ENCODE measurements around the gene MIOX.
"Not testable (repeated sequence)": the region's sequence is repeated elsewhere in the genome, so short reads cannot be mapped to it uniquely, and the experiment has no call there.

The MIOX gene

DNA sequence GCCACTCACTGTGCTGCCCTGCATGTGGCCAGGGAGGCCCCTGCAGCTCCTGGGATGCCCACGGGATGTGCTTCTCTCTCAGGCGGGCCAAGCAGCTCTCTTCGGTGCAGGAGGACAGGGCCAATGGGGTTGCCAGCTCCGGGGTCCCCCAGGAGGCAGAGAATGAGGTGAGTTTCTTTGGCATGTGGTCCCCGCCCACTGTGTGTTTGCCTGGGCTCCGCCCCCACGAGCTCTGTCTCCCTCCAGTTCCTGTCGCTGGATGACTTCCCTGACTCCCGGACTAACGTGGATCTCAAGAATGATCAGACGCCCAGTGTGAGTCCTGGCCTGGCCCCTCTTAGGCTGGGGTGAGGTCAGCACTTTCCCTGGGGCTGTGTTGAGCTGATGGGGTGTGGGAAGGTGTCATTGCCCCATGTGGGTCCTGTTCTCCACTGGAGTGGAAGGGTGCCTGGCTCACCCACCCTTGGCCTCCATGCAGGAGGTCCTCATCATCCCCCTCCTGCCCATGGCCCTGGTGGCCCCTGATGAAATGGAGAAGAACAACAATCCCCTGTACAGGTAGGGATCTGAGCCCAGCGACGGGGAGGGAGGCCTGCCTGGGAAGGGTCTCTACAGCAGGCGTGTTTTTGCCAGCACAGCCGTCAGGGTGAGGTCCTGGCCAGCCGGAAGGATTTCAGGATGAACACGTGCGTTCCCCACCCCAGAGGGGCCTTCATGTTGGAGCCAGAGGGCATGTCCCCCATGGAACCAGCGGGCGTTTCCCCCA is 31.0 kb downstream of the MIOX start:
- Histone ChIP-seq H3K4me3 (ENCODE audit: low read length) (no peak overlapping the region), H3K4me2 (ENCODE audit: low read length) (no peak overlapping the region), H3K9ac (ENCODE audit: low read depth, low read length) (no peak overlapping the region), H3K36me3 (ENCODE audit: insufficient read depth, low read length) (peaks cover 45% of the 10 kb centered on the region), H3K4me1 (ENCODE audit: control insufficient read depth, insufficient read depth, low read length) (no peaks in the 10 kb centered on the region), H3K9me3 (replicated peaks; ENCODE audit: low read length) (no peaks in the 10 kb centered on the region), H3K27me3 (ENCODE audit: control insufficient read depth, insufficient read depth, low read length) (no peaks in the 10 kb centered on the region)

DNA sequence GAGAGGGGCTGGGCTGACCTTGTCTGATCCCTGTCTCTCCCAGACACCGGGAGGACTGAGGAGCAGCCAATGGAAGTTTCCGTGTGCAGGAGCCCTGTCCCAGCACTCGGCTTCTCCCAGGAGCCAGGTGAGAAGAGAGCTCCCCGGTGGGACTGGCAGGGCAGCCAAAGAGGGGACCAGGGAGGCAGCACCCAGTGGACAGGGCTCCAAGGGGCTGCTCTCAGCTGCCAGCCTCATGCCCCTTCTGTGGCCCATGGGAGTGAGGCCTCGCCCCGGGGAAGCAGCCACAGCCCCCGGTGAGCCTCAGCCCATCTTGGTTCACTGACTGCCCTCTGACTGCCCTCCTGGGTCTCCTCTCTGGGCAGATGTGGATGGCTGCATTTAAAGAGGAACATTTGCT is 31.9 kb downstream of the MIOX start:
- Histone ChIP-seq H3K36me3 (ENCODE audit: insufficient read depth, low read length) (peaks cover 54% of the 10 kb centered on the region), H3K4me3 (ENCODE audit: low read length) (no peak overlapping the region), H3K9me3 (replicated peaks; ENCODE audit: low read length) (no peaks in the 10 kb centered on the region), H3K27me3 (ENCODE audit: control insufficient read depth, insufficient read depth, low read length) (no peaks in the 10 kb centered on the region), H3K9ac (ENCODE audit: low read depth, low read length) (no peak overlapping the region), H3K4me2 (ENCODE audit: low read length) (no peak overlapping the region), H3K4me1 (ENCODE audit: control insufficient read depth, insufficient read depth, low read length) (peaks cover 1% of the 10 kb centered on the region)

DNA sequence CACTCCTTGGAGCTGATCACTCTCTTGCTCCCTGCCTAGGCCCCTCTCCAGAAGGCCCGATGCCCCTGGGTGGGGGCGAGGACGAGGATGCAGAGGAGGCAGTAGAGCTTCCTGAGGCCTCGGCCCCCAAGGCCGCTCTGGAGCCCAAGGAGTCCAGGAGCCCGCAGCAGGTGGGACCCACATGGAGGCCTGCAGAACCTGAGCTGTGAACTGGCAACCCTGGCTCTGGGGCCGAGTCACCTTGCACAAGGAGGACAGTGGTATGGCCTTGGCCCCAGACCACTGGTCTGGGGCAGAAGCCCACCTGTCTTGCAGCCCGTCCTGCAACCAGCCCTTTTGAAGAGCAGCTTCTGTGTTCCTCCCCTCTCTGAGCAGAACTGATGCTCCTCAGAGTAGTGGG is 32.5 kb downstream of the MIOX start:
- peaks cover 7% of the 10 kb centered on the region for H3K4me1 ChIP-seq (ENCODE audit: control insufficient read depth, insufficient read depth, low read length)
- no peaks in the 10 kb centered on the region for H3K9me3 ChIP-seq (replicated peaks; ENCODE audit: low read length)
- H3K4me3 ChIP-seq (ENCODE audit: low read length), result no peak overlapping the region
- H3K9ac ChIP-seq (ENCODE audit: low read depth, low read length), result no peak overlapping the region
- no peak overlapping the region for H3K4me2 ChIP-seq (ENCODE audit: low read length)
- no peaks in the 10 kb centered on the region for H3K27me3 ChIP-seq (ENCODE audit: control insufficient read depth, insufficient read depth, low read length)
- H3K36me3 ChIP-seq (ENCODE audit: insufficient read depth, low read length), result peaks cover 59% of the 10 kb centered on the region

DNA sequence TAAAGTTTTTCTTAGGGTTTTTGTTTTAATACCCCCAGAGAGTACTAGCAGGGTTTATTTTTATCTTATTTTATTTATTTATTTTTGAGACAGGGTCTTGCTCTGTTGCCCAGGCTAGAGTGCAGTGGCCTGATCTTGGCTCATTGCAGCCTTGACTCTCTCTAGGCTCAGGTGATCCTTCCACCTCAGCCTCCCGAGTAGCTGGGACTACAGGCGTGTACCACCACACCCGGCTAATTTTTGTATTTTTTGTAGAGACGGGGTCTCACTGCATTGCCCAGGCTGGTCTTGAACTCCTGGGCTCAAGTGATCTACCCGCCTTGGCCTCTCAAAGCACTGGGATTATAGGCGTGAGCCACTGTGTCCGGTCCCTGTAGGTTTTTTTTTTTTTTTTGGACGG is 33.5 kb downstream of the MIOX start:
- H3K36me3 ChIP-seq (ENCODE audit: insufficient read depth, low read length), result peaks cover 63% of the 10 kb centered on the region
- H3K27me3 ChIP-seq (ENCODE audit: control insufficient read depth, insufficient read depth, low read length); H3K4me3 ChIP-seq (ENCODE audit: low read length): not testable (repeated sequence)

DNA sequence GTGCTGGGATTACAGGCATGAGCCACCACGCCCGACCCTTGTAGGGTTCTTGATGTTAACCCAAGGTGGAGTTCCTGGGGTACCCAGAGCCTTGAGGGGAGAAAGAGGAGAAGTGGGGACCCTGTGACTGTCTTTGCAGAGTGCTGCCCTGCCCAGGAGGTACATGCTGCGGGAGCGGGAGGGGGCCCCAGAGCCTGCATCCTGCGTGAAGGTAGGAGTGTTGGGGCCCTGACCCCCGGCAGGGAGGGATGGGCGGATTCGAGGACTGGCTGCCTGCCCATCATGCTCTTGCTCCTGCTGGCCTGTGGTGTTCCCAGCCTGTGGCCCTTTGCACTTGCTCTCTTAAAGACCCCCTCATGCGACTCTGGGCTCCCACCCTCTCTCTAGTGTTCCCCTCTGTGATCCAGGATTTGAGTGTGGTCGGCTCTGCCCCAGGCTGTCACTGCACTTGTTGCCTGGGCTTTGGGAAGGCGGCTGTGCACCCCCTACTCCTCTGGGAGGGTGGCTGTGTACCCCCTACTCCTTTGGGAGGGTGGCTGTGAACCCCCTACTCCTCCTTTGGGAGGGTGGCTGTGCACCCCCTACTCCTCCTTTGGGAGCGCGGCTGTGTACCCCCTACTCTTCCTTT is 34.3 kb downstream of the MIOX start:
- Histone ChIP-seq H3K4me1 (ENCODE audit: control insufficient read depth, insufficient read depth, low read length) (peaks cover 15% of the 10 kb centered on the region), H3K9me3 (replicated peaks; ENCODE audit: low read length) (no peaks in the 10 kb centered on the region), H3K4me2 (ENCODE audit: low read length) (no peak overlapping the region), H3K4me3 (ENCODE audit: low read length) (no peak overlapping the region), H3K9ac (ENCODE audit: low read depth, low read length) (no peak overlapping the region), H3K36me3 (ENCODE audit: insufficient read depth, low read length) (peaks cover 63% of the 10 kb centered on the region), H3K27me3 (ENCODE audit: control insufficient read depth, insufficient read depth, low read length) (no peaks in the 10 kb centered on the region)

More for the DNA sequence above, 33.5 kb downstream of the MIOX start:
- not testable (repeated sequence) for H3K9ac ChIP-seq (ENCODE audit: low read depth, low read length); H3K9me3 ChIP-seq (replicated peaks; ENCODE audit: low read length); H3K4me2 ChIP-seq (ENCODE audit: low read length)
- H3K4me1 ChIP-seq (ENCODE audit: control insufficient read depth, insufficient read depth, low read length), result peaks cover 15% of the 10 kb centered on the region

DNA sequence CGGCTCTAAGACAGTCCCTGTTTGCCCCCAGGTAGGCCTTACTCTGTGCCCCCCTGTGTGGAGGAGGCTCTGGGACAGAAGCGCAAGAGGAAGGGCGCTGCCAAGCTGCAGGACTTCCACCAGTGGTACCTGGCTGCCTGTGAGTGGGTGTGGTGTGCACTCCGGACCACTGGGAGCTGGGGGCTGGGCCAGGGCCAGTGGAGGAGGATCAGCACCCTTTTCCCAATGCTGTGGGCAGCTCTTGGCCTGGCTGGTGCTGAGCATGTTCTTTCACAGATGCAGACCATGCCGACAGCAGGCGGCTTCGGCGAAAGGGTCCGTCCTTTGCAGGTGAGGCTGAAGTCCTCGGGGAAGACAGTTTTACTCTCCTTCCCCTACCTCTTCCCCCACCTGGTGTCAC is 35.1 kb downstream of the MIOX start:
- no peak overlapping the region for H3K4me3 ChIP-seq (ENCODE audit: low read length)
- no peak overlapping the region for H3K9ac ChIP-seq (ENCODE audit: low read depth, low read length)
- no peaks in the 10 kb centered on the region for H3K9me3 ChIP-seq (replicated peaks; ENCODE audit: low read length)
- peaks cover 17% of the 10 kb centered on the region for H3K4me1 ChIP-seq (ENCODE audit: control insufficient read depth, insufficient read depth, low read length)
- H3K4me2 ChIP-seq (ENCODE audit: low read length), result no peak overlapping the region
- no peaks in the 10 kb centered on the region for H3K27me3 ChIP-seq (ENCODE audit: control insufficient read depth, insufficient read depth, low read length)
- H3K36me3 ChIP-seq (ENCODE audit: insufficient read depth, low read length), result peaks cover 59% of the 10 kb centered on the region

DNA sequence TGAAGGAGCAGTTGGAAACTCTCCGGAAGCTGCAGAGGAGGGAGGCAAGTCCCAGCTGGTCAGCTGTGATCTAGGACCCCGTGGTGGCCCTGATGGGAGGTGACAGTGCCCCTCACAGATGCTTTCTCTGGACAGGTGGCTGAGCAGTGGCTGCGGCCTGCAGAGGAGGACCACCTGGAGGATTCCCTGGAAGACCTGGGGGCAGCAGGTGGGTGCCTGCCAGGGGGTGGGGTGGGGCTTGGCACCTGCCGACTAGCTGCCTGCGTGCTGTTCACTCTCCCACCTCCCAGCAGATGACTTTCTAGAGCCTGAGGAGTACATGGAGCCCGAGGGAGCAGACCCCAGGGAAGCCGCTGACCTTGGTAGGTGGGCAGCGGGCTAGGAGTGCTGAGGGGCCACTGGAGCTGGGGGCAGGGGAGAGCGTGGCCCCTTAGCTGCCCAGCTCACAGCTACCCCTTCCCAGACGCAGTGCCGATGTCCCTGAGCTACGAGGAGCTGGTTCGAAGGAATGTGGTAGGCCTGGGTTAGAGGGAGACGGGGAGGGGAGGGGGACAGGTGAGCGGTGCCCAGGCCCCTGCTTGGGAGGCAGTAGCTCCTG is 35.6 kb downstream of the MIOX start:
- H3K9ac ChIP-seq (ENCODE audit: low read depth, low read length), result no peak overlapping the region

DNA sequence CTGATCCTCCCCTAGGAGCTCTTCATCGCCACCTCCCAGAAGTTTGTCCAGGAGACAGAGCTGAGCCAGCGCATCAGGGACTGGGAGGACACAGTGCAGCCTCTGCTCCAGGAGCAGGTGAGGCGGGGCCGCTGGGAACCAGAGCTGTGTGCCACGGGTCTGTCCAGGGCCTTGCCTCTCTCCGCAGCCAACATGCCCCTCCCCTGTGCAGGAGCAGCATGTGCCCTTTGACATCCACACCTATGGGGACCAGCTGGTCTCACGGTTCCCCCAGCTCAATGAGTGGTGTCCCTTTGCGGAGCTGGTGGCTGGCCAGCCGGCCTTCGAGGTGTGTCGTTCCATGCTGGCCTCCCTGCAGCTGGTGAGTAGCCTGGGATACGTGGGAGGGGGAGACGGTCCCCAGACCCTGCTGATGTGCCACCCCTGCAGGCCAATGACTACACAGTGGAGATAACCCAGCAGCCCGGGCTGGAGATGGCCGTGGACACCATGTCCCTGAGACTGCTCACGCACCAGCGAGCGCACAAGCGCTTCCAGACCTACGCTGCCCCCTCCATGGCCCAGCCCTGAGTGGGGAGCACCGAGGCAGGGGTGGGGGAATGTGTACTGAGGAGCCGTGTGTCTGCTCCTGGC is 36.3 kb downstream of the MIOX start:
- Histone ChIP-seq H3K4me1 (ENCODE audit: control insufficient read depth, insufficient read depth, low read length) (peaks cover 26% of the 10 kb centered on the region), H3K27me3 (ENCODE audit: control insufficient read depth, insufficient read depth, low read length) (no peaks in the 10 kb centered on the region), H3K36me3 (ENCODE audit: insufficient read depth, low read length) (peaks cover 47% of the 10 kb centered on the region), H3K9ac (ENCODE audit: low read depth, low read length) (no peak overlapping the region), H3K4me3 (ENCODE audit: low read length) (no peak overlapping the region), H3K4me2 (ENCODE audit: low read length) (no peak overlapping the region), H3K9me3 (replicated peaks; ENCODE audit: low read length) (no peaks in the 10 kb centered on the region)

More for the DNA sequence above, 35.6 kb downstream of the MIOX start:
- H3K4me2 ChIP-seq (ENCODE audit: low read length), result no peak overlapping the region
- no peaks in the 10 kb centered on the region for H3K27me3 ChIP-seq (ENCODE audit: control insufficient read depth, insufficient read depth, low read length)
- peaks cover 53% of the 10 kb centered on the region for H3K36me3 ChIP-seq (ENCODE audit: insufficient read depth, low read length)
- H3K9me3 ChIP-seq (replicated peaks; ENCODE audit: low read length), result no peaks in the 10 kb centered on the region
- H3K4me3 ChIP-seq (ENCODE audit: low read length), result no peak overlapping the region
- peaks cover 23% of the 10 kb centered on the region for H3K4me1 ChIP-seq (ENCODE audit: control insufficient read depth, insufficient read depth, low read length)

DNA sequence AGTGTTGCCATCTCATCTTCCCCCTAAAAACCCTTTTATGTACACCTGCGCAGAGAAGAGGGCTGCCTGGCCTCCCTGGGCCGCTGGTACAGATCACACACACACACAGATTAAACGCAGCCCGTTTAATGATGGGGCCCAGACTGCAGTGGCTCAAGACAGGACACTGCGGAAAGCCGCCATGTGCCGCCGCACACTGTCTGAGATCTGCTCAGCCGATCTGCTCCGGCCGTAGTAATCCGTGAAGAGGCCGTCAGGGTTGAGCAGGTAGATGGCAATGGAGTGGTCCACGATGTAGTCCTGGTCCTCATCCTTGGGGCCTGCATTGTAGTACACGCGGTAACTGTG is 36.8 kb downstream of the MIOX start:
- no peak overlapping the region for H3K9ac ChIP-seq (ENCODE audit: low read depth, low read length)
- no peaks in the 10 kb centered on the region for H3K9me3 ChIP-seq (replicated peaks; ENCODE audit: low read length)
- peak overlapping the region; percentile 93 for H3K4me2 ChIP-seq (ENCODE audit: low read length)
- no peaks in the 10 kb centered on the region for H3K27me3 ChIP-seq (ENCODE audit: control insufficient read depth, insufficient read depth, low read length)
- H3K4me1 ChIP-seq (ENCODE audit: control insufficient read depth, insufficient read depth, low read length), result peaks cover 26% of the 10 kb centered on the region
- peaks cover 42% of the 10 kb centered on the region for H3K36me3 ChIP-seq (ENCODE audit: insufficient read depth, low read length)
- no peak overlapping the region for H3K4me3 ChIP-seq (ENCODE audit: low read length)

DNA sequence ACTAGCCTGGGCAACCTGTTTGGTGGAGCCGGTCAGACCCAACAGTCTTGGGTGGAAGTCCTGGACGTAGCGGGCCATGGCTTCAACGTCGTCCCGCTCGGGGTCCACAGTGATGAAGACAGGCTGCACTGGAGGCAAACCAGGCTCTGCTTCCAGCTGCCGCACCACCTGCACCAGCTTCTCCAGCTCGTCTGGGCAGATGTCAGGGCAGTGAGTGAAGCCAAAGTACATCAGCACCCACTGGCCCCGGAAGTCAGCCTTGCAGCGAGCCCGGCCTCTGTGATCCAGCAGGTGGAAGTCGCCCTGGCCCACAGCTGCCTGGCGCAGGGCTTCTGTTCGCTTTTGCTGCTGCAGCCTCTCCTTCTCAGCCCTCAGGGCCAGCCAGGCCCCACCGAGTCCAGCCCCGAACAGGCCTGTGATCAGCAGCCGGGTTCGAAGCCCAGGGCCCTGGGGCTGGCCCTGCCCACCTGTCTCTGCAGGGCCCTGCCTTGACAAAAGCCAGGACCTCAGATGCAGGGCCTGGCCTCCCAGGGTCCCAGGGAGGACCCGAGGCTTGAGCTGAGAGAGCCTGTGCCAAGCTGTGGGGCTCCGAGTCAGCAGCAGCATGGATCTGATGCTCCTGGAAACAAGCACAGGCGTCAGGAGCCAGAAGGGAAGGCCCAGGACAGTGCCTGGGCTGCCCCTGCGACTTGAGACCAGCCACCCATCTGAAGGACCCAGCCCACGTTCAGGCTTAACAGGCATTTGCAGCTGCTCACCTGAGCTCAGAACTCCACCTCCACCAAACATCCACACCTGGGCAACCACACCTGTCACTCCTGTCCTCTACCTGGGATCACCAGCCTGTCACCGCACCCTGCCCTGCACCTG is 37.4 kb downstream of the MIOX start:
- no peaks in the 10 kb centered on the region for H3K27me3 ChIP-seq (ENCODE audit: control insufficient read depth, insufficient read depth, low read length)
- H3K9me3 ChIP-seq (replicated peaks; ENCODE audit: low read length), result no peaks in the 10 kb centered on the region
- H3K36me3 ChIP-seq (ENCODE audit: insufficient read depth, low read length), result peaks cover 38% of the 10 kb centered on the region
- H3K4me2 ChIP-seq (ENCODE audit: low read length), result peak overlapping the region; percentile 93
- H3K4me3 ChIP-seq (ENCODE audit: low read length), result peak overlapping the region; percentile 83
- H3K9ac ChIP-seq (ENCODE audit: low read depth, low read length), result peak overlapping the region; percentile 91
- H3K4me1 ChIP-seq (ENCODE audit: control insufficient read depth, insufficient read depth, low read length), result peaks cover 26% of the 10 kb centered on the region

DNA sequence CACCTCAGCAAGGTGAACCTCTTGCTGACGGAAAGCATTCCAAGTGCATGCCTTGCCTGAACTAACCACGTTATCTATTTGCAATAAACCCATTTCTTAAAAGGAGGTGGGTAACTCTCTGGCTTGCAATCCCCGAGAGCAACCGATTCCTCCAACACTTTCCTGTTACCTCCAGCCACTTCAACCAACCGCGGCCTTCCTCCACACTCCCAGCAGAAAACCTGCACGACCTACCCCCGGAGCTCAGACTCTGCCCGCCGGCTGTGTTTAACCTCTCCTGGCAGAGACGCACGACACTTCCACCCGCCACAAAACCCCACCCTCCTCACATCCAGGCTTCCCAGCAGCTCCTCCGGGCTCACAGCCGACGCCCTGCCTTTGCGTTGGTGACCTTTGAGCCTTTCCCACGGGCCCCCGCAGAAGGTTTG is 38.0 kb downstream of the MIOX start:
- Histone ChIP-seq H3K9ac (ENCODE audit: low read depth, low read length) (peak overlapping the region; percentile 91), H3K4me1 (ENCODE audit: control insufficient read depth, insufficient read depth, low read length) (peaks cover 32% of the 10 kb centered on the region), H3K36me3 (ENCODE audit: insufficient read depth, low read length) (peaks cover 33% of the 10 kb centered on the region), H3K27me3 (ENCODE audit: control insufficient read depth, insufficient read depth, low read length) (peaks cover 2% of the 10 kb centered on the region), H3K4me2 (ENCODE audit: low read length) (peak overlapping the region; percentile 93), H3K4me3 (ENCODE audit: low read length) (peak overlapping the region; percentile 83), H3K9me3 (replicated peaks; ENCODE audit: low read length) (no peaks in the 10 kb centered on the region)
